HG02610 (cell line): ENCODE measurements around the gene CHGA.

Experiments
- ATAC-seq: cut with Tn5 transposase; IDR thresholded peaks from one replicate; pipeline ENCODE4 v1.9.1; 2021; ENCODE audit warnings: mild to moderate bottlenecking, moderate library complexity; ENCODE audit not compliant: unreplicated experiment

The CHGA gene, protein sequence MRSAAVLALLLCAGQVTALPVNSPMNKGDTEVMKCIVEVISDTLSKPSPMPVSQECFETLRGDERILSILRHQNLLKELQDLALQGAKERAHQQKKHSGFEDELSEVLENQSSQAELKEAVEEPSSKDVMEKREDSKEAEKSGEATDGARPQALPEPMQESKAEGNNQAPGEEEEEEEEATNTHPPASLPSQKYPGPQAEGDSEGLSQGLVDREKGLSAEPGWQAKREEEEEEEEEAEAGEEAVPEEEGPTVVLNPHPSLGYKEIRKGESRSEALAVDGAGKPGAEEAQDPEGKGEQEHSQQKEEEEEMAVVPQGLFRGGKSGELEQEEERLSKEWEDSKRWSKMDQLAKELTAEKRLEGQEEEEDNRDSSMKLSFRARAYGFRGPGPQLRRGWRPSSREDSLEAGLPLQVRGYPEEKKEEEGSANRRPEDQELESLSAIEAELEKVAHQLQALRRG

DNA sequence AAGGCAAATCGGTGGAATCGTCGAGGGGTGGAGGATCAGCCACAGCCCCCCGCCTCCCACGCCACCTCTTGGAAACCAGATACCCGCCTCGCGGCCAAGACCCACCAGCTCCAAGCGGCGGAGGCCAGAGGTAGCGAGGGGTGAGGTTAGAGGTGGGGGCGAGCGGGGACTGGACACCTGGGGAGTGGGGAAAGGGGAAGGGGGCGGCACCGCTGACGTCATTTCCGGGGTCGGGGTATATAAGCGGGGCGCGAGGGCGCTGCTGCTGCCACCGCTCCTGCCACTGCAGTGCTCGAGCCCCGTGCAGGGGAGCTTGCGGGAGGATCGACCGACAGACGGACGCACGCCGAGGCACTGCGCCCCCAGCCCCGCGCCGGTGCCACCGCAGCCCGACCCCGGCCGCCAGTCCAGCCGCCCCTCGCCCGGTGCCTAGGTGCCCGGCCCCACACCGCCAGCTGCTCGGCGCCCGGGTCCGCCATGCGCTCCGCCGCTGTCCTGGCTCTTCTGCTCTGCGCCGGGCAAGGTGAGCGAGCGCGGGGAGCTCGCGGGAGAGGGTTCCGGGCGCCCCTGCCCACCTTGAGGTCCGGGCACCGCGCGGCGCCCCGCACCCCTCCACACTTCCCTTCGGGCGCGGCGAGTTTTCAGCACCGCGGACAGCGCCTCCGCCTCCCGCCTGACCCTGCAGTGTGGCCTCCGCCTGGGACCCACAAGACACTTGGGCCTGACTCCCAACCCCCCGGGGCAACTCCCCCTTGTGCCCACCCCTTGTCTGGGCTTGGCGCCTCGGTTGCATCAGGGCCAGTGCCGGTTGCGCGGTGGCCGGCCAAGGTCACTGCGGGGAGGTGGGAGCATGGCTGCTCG lies at the start of gene CHGA:
TSS of gene CHGA (plus strand) at position 268 of the 861 bp plus-strand sequence. CDS start at position 478, 210 bp downstream.
- no peak for ATAC-seq

DNA sequence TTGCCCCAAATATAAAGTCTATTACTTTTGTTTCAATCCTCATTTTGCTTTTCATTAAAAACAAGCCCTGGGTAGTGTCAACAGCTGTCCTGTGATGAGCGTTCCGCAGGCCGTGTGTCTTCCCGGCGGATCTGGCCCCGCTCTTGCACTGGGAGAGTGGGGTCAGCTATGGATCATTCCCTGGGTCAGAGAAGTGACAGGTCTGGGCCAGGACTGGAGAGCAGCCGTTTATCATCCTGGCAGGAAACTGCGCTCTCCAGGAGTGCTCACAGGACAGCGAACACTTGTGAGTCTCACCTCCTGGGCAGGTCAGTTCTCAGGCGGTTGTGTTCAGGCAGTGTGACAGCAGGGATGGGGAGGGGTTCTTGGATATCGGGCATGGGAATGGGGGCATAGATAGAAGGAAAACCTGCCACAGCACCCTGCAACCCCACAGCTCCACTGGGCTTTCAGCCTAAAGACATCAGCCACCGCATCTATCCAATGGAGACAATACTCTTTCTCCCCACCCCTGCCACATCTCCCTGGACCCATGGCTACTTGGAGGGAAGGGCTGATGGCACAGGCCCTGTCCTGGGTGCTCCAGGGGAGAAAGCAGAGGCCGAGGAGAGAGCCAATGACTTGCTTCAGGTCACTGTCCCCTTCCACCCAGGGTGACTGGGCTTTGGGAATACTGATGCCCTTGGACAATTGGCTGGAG lies 47.8 kb upstream of the CHGA start:
- ATAC-seq: no peak

DNA sequence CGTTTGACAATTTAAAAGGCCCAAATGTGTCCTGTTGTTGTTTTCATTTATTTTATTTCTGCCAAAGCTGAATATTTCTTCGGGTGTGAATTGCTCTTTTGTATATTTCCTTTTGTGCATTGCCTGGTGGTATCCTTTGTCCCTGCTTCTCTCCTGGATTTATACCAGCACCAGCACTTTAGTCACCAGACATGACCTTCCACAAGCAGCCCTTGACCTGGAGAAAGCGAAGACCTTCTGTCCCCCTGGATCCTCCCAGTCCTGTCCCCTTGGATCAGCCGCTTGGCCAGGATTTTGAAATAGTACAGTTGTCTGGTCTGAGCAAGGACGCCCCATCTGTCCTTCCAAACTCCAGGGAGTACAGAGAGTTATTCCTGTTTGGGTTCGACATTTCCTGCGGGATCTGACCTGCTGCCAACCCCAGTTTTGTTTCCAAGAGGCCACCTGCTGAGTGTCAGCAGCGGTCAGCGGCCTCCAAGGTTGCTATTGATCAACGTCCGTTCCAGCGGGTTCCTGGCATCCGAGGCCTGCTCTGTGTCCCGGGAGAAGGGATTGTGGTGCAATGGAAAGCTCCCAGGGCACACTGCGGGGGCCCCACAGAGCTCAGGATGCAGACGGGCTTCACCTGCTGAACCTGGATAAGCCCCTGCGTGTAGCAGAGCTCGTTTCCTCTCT lies 45.1 kb upstream of the CHGA start:
- ATAC-seq: no peak

DNA sequence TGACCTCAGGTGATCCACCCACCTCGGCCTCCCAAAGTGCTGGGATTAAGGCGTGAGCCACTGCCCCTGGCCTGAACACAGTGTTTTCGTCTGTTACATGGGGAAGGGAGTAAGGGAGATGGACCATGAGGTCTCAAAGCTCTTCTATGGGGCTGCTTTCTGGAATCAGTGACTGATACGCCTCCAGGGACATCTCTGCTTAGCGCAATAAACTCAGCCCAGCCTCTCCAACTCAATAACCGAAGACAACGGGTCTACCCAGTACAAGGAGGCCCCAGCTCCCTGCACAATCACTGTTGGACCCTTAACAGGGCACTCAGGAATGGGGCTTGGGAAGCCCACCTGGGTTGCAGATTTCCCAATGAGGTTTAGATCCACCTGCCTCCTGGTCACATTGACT lies 42.6 kb upstream of the CHGA start:
- no peak for ATAC-seq

DNA sequence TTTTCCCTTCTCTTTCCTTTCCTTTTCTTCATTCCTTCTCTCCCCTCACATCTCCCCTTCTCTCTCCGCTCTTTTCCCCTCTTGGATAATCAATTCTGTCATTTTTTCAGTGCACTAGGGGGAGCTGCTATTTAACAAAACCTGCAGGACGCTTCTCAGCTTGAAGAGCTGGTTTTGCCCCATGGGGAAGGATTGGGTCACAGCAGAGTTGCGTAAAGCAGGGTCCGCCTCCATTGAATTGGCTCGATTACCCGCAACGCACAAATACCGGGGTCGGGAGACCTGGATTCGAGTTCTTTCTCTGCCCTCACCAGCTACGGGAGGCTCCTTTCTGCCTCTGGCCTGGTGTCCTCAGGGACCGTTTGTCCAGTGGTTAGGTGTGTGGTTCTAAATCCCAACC lies 42.1 kb upstream of the CHGA start:
- no peak for ATAC-seq

DNA sequence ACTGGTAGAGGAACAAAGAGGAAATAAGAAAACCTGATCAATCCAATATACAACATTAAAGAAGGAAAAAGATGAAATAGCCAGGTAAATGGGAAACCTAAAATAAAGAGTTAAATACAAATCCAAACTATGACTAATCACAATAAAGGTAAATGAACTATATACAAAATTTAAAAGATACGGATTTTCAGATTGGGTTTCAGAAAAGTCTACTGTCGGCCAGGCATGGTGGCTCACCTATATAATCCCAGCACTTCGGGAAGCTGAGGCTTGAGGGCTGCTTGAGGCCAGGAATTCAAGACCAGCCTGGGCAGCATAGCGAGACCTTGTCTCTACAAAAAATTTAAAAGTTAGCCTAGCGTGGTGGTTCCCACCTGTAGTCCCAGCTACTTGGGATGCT lies 39.9 kb upstream of the CHGA start:
- no peak for ATAC-seq

DNA sequence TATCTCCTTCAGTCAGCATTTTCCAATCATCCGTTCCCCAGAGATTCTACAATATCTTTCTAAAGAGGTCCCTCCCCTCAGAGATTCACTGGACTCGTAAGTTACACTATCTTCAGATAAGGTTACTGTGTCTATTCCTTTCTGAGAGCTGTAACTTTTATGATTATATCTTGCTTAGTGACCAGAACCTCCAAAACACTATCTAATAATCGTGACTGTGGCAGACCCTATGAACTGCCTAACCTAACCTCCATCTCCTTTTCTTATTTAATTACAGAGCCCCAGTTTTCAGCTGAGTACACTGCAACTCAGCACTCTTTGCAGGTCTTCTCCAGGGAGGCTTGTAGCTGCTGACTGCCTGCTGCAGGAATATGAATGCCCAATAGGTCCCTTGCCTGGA lies 38.5 kb upstream of the CHGA start:
- no peak for ATAC-seq

DNA sequence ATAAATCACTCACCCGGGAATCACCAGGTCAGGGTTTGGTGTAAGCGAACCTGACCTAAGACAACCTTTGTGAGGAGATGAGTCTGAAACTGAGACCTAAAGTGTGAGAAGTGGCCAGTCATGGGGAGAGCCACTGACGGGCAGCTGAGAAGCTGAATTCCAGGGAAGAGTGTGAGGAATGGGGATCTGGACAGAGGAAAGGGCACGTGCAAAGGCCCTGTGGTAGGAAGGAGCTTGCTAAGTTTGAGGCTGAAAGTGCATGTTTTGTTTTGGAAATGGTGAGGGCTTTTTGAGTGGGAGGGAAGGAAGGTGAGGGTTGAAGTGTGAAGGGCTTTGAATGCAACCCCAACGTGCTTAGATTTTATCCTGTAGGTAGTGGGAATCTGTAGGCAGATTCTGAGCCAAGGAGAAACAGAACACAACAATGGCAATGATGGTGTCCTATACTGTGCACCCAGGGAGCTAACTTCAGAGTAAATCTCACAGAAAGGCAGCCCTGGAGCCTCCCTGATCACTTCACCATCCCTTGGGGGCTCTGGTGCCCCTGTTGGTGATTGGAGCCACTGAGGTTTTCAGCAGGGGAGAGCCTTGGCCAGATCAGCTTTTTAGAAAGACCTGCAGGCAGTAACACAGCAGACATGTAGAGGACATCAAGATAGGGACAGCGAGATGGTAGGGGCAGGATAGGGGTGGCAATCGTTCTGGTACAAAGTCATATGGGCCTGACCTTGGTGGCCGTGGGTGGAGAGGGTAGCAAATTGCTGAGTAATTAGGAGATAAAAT lies 37.5 kb upstream of the CHGA start:
- ATAC-seq: no peak

DNA sequence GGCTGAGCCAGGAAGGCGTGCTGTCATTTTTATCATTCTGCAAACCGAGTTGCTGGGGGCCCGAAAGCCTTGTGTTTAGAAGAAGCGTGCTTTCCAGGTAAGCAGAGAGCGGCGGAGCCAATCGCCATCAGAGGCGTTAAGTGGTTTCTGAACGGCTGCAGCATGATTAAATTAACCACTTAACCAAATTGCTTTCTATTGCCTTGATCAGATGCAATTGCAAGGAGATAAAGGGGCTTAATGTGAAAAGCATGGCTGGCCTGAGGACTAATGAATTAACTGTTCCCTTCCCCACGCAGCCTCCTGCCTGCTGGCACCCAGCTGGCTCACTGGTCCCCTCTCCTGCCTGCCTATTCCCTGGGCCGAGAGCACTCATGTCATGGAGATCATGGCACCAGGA lies 36.6 kb upstream of the CHGA start:
- ATAC-seq: no peak

DNA sequence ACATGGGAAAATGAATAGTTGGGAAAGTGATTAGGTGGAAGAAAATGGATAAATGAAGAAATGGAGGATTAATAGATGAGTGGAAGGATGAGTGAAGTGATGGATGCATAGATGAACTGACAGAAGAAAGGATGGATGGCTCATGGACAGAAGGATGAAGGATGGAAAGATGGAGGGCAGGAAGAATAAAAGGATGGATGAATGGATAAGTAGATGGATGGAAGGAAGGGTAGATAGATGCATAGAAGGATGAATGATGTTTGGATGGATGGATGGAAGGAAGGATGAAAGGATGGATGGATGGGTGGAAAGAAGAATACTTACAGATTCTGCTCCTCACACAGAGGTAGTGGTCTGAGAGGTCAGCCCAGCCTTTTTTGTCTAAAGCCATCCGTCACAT lies 35.8 kb upstream of the CHGA start:
- ATAC-seq: no peak

DNA sequence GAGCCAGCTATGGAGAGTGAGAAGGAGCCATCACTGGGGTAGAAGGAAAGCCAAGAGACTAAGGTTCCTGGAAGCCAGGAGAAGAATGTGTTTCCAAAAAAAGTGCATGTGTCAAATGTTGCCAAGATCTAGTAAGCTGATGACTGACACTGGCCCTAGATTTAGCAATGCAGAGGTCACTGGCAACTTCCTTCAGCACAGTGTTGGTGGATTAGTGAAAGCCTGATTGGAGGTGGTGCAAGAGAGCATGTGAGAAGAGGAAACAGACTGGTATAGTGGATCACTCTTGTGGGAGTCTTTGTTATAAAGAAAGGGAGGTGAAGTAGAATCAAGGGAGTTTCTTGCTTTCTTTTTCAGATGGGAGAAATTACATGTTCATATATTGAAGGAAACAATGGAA lies 34.1 kb upstream of the CHGA start:
- ATAC-seq: no peak

DNA sequence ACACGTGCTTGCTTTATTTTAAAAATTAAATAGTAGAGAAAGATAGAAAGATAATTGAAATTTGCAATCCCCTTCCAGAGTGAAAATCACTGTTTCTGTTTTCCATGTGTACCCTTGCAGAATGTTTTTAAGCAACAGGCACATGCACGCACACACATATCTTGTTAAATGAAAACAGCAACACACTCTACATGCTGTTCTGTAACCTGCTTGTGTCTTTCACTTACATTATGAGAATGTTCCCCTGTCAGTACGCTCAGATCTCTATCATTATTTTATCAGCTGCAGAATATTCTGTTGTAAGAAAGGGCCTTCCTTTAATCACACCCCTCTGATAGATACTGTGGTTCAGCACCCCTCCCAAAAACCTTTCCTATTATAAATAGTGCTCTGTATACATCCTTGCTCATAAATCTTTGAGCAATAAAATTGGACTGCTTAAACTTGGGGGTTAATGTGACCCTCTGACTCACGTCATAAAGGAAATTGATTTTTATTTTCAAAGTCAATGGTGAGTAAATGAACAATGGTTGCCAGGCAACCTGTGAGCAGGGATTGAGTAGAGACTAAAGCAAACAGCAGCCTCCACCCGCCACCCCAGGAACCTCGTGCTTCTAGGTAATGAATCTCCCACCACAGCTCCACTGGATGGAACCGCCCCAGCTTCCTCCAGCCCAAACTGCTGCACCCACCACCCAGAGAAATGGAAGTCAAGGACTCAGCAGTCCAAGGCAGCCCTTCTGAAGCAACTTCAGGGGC lies 31.9 kb upstream of the CHGA start:
- no peak for ATAC-seq

DNA sequence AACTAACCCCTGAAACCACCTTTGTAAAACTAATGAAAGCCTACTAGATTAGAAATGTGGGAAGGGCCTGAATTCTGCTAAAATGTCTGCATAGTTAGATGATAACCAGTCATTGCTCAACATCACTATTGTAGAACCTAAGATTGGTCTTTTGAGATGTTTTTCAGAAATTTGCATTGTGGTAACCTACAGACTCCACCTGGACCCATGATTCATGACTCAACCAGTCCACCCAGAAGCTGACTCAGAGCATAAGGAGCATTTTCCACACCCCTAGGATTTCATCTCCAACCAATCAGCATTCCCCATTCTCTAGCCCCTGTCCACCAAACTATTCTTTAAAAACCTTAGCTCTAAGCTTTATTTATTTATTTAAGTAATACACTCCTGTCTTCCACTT lies 30.4 kb upstream of the CHGA start:
- no peak for ATAC-seq

DNA sequence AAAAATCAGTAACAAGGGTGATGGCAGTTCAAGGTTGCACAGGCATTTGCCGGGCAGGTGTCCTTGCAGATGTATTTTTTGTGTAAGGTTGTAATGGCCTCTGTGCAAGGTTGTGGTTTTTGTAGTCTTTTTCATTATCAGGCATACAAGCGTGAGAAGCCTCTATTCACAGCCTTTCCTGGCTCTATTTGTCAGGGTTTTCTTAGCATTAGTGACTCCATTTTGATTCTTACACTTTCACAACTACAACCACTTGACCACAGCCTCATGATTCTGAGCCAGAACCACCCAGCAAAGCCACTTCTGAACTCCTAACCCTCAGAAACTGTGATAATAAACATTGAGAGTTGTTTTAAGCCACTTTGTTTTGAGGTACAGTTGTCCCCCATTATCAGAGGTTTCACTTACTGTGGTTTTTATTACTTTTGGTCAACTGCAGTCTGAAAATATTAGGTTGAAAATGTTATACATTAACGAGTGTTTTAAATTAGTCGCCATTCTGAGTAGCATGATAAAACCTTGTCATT lies 27.5 kb upstream of the CHGA start:
- ATAC-seq: no peak

DNA sequence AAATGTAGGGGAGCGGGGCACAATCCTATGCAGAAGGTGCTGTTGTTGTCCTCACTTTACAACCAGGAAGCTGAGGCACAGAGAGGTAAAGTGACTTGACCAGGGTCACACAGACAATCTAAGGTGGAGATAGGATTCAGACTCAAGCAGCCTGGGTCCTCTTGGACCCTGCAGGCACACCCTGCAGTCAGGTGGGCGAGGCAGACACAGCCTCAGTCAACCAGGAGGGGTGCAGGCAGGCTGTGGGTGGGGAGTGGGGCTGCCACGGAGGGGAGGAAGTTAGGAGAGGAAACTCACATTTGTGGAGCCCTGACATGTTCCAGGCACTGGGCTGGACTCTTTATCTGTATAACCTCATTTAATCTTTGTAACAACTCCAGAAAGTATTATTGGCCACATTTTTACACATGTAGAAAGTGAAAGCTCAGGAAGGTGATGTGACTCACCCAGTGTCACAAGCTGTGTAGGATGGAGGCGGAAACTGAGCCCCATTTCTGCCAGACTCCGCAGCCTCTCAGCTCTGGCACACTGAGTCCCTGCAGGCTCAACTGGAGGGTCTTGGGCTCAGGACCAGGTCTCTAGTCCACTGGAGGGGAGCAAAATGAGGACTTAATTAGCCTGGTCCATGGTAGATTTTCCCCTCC lies 24.9 kb upstream of the CHGA start:
- ATAC-seq: no peak

DNA sequence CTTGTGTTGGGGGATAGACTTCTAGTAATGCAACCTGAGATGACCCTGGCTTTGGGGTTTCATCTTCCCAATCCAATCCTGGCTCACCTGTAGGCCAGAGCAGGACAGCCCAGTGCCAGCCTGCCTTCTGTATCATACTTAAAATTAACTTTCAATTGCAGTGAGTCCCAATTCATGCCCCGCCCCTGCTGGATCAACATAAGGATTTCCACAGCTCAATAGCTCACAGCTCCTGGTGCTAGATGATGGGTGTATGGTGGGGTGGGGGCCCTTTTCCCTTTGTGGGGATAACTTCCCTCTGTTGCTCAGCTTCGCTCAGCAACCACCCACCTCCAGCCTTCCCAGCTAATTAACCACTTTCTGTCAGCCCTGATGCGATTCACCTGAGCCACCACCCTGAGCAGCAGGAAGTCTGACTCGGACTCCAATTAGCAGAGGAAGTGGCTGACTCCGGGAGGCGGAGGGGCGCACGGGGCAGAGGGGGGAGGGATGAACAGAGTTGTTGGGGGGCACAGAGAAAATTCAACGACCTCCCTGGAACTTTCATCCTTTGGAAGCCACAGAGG lies 24.3 kb upstream of the CHGA start:
- ATAC-seq: no peak

DNA sequence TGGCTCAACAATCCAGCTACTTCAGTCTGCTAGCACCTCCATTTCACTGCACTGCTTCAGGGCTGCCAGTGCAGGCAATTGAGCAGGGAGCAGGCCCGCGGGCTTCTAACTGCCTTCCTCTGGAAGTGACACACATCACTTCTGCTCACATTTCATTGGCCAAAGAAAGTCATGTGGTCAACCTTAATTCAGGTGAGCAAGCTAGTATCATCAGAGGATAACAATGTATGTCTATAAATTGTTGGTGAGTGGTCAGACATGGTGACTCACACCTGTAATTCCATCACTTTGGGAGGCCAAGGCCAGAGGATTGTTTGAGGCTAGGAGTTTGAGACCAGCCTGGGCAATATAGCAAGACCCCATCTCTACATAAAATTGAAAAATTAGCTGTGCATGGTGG lies 22.3 kb upstream of the CHGA start:
- ATAC-seq: no peak

DNA sequence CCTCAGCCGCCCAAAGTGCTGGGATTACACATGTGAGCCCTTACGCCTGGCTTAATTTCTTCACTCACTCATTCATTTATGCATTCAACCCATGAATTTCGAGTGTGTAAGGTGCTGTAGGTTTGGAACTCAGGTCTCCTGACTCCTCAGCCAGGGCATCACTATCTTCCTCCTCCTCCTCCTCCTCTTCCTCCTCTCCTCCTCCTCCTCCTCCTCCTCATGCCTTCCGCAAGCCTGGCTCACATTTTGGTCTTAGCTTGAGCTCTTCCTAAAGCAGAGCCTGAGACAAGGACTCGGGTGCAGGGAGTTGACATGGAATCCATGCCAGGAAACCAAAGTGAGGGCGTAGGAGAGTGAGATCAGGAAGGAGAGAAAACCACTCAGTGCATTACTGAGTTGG lies 20.8 kb upstream of the CHGA start:
- ATAC-seq: no peak
